NCI-H526 (cell line): ENCODE measurements around the gene PREPL.
"Not testable (repeated sequence)": the region's sequence is repeated elsewhere in the genome, so short reads cannot be mapped to it uniquely, and the experiment has no call there.

Experiments
- DNase-seq, 2 experiments: peaks; one replicate each; lab custom pipeline; 2025; lab: John Stamatoyannopoulos, UW

Gene PREPL

GRCh38 chr2:44361330-44362206, at the start of gene PREPL, which contains the start of gene CAMKMT:
TSS of gene PREPL (minus strand) at chr2:44361494. CDS start at chr2:44346342, 15,152 bp downstream.
TSS of gene CAMKMT (plus strand) at chr2:44361947.
- DNase-seq = peak; percentile 95 to 98

GRCh38 chr2:44398243-44398897, 37.1 kb upstream of the PREPL start:
- no peak for DNase-seq

- DNase-seq = no peak
Observed at GRCh38 chr2:44397447-44398175, 36.3 kb upstream of the PREPL start.

- DNase-seq = peak in 1 of 2 experiments; percentile 73
Observed at GRCh38 chr2:44392338-44392943, 31.1 kb upstream of the PREPL start.

GRCh38 chr2:44389895-44390294, 28.6 kb upstream of the PREPL start:
- peak in 1 of 2 experiments; percentile 1 for DNase-seq

- no peak for DNase-seq
Observed at GRCh38 chr2:44388877-44389276, 27.6 kb upstream of the PREPL start.

- not testable (repeated sequence) for DNase-seq
Observed at GRCh38 chr2:44385226-44385625, 23.9 kb upstream of the PREPL start.

- DNase-seq = no peak
Observed at GRCh38 chr2:44377486-44377885, 16.2 kb upstream of the PREPL start.

- no peak for DNase-seq
Observed at GRCh38 chr2:44372246-44372645, 11.0 kb upstream of the PREPL start.

GRCh38 chr2:44371445-44371844, 10.2 kb upstream of the PREPL start:
- DNase-seq = no peak

- DNase-seq = no peak
Observed at GRCh38 chr2:44369392-44369791, 8.1 kb upstream of the PREPL start.

- no peak for DNase-seq
Observed at GRCh38 chr2:44367591-44367990, 6.3 kb upstream of the PREPL start.

- no peak for DNase-seq
Observed at GRCh38 chr2:44364604-44365003, 3.3 kb upstream of the PREPL start.

GRCh38 chr2:44362207-44363015, 1.1 kb upstream of the PREPL start:
- peak; percentile 14 to 60 for DNase-seq

GRCh38 chr2:44360749-44361329, 455 bp downstream of the PREPL start:
- DNase-seq = peak; percentile 59 to 77

- peak in 1 of 2 experiments; percentile 2 for DNase-seq
Observed at GRCh38 chr2:44358503-44358902, 2.8 kb downstream of the PREPL start.

GRCh38 chr2:44354761-44355160, 6.5 kb downstream of the PREPL start:
- no peak for DNase-seq

GRCh38 chr2:44352510-44352909, 8.8 kb downstream of the PREPL start:
- no peak for DNase-seq

GRCh38 chr2:44351676-44352075, 9.6 kb downstream of the PREPL start:
- DNase-seq = no peak

- no peak for DNase-seq
Observed at GRCh38 chr2:44351088-44351487, 10.2 kb downstream of the PREPL start.

GRCh38 chr2:44349506-44349905, 11.8 kb downstream of the PREPL start:
- DNase-seq = no peak
